Measurements from ENCODE around the gene TMEM54. TPM values are rescaled to one million over a fixed set of nuclear protein-coding genes. Genes with fewer than 3 reads are reported as not detected.

Gene TMEM54
- total and polyA plus RNA-seq, 5 experiments from 2014 or later: not detected

DNA sequence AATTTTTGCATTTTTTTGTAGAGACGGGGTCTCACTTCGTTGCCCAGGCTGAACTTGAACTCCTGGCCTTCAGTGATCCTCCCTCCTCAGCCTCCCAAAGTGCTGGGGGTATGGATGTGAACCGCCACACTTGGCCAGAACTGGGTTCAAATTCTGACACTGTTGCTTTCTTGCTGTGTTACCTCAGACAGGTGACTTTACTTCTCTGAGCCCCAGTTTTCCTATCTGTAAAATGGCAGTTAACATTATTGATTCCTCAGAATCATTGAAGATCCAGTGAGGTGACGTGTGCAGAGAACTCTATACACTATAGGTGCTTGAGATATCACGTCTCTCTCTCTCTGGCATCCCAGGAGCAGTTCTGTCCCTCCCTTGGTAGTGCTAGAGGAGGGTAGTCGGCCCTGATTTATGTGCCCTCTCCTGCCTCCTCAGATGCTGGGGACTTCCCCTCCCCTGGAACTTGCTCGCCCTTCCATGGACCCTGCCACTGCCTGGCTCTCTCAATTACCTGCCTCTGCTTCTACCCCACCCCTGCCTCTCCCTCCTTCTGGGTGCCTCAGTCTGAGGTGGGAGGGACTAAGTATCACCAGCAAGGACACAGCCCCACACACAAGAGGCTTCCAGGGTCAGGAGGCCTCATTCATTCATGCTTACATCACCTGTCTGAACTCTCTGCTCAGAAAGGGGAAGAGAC is 17.7 kb downstream of the TMEM54 start:
- ATAC-seq: no peak
- H3K9me3 Mint-ChIP-seq: peaks cover 0 to 3% (median 0%) of the 10 kb centered on the region in 9 donors
- H3K4me3 Mint-ChIP-seq: no peak overlapping the region
- peak in 1 of 10 donors; percentile 30 for DNase-seq
- POLR2A ChIA-PET: no interaction called here
- H3K4me1 Mint-ChIP-seq: peaks cover 2 to 17% (median 10%) of the 10 kb centered on the region in 4 donors
- peaks cover 0 to 2% (median 0%) of the 10 kb centered on the region in 3 donors for H3K36me3 Mint-ChIP-seq
- peaks cover 26 to 67% (median 45%) of the 10 kb centered on the region in 5 donors for H3K27me3 Mint-ChIP-seq
- H3K27ac Mint-ChIP-seq: no peak overlapping the region

DNA sequence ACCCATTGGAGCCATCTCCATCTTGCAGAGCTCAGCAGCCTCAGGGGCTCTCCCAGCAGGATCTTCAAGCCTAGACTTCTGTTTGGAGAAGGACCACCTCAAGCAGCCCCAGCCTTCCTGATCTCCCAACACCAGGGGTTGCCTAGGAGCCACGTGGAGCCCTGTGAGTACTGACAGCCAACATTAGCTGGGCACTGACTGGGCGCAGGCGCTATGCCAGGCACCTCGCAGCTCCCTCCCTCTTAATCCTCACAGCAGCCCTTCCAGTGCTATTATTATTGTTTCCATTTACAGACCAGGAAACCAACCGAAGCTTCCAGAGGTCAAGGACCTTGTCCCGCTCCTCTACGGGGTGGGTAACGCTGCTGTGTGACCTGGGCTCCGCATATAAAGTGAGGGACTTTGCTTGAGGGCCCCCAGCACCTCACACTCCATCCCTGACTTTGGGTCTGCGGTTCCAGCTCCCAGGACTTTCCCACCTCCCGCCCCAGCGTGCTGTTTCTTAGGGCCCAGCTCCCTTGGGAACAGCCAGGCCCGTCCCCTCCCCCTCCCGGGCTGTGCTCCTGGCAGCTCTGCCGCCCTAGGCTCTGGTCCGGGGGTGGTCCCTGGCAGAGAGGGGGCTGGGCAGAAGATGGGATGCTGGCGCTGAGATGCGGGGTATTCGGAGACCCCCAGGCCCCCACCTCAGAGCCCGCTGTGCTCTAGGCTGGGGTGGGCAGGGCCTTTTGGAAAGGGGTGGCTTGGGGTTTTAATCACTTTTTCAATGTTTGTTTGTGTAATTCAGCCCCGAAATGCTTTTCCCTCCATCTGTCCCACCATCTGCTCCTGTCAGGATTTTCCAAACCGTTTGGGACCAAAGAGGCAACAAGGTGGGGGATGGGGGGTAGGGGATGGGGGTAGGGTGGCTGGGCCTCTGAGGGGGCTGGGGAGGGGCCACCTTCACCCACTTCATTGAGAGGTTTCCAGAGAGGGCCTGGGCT is 19.0 kb downstream of the TMEM54 start:
- Mint-ChIP-seq H3K36me3 (peaks cover 0 to 2% (median 0%) of the 10 kb centered on the region in 3 donors), H3K27me3 (peaks cover 18 to 64% (median 38%) of the 10 kb centered on the region in 5 donors), H3K4me3 (no peak overlapping the region), H3K27ac (no peak overlapping the region), H3K4me1 (peaks cover 2 to 15% (median 8%) of the 10 kb centered on the region in 4 donors), H3K9me3 (peaks cover 0 to 2% (median 0%) of the 10 kb centered on the region in 9 donors)
- ATAC-seq (no peak), DNase-seq (no peak)
- POLR2A ChIA-PET: no interaction called here

DNA sequence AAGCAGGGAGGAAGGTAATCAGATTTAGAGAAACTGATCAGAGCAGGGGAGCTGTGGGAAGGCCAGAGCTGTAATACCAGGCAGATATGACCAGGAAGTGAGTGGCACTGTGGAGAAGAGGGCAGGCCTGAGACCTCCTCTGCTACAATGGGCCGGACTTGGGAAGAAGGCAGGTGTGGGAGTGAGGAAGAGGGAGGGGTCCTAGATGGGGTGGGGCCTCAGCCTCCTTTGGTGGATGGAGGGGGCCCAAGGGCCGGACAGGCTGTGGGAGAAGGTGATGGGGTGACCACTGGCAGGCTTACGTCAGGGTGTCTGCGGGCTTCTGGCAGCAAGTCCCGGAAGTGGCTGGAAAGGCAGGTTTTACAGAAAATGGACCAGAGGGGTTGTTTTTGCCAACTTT is 19.9 kb downstream of the TMEM54 start:
- POLR2A ChIA-PET: no interaction called here
- Mint-ChIP-seq H3K27me3 (peaks cover 16 to 66% (median 34%) of the 10 kb centered on the region in 5 donors), H3K4me1 (peaks cover 3 to 8% (median 7%) of the 10 kb centered on the region in 4 donors), H3K36me3 (no peaks in the 10 kb centered on the region), H3K9me3 (no peaks in the 10 kb centered on the region), H3K4me3 (no peak overlapping the region), H3K27ac (peak overlapping the region in 1 of 10 donors; percentile 41)
- peak in 1 of 10 donors; percentile 38 for DNase-seq
- no peak for ATAC-seq

DNA sequence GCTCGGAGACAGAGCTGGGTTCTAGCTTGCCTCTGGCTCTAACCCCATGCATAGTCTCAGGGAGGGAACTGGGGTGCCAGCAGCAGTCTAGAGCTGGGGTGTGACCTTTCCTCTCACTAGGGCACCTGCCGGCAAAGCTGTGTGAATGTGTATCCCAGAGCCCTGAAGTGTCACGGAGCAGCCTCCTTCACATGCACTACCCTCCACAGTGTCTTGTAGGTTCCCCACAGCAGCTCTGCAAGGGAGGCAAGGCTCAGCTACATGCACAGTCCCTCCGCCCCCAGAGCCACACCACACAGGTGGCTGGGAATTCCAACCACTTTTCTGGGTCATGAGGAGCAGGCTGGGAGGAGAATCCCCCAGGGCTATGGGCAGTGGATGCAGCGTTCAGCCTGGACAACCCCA is 22.6 kb downstream of the TMEM54 start:
- H3K4me1 Mint-ChIP-seq: peaks cover 0 to 2% (median under 1%) of the 10 kb centered on the region in 4 donors
- POLR2A ChIA-PET: no interaction called here
- H3K27ac Mint-ChIP-seq: no peak overlapping the region
- DNase-seq (no peak), ATAC-seq (no peak)
- H3K9me3 Mint-ChIP-seq: no peaks in the 10 kb centered on the region
- no peak overlapping the region for H3K4me3 Mint-ChIP-seq
- H3K27me3 Mint-ChIP-seq: peaks cover 11 to 66% (median 38%) of the 10 kb centered on the region in 5 donors
- peaks cover 0 to 2% (median 0%) of the 10 kb centered on the region in 3 donors for H3K36me3 Mint-ChIP-seq

DNA sequence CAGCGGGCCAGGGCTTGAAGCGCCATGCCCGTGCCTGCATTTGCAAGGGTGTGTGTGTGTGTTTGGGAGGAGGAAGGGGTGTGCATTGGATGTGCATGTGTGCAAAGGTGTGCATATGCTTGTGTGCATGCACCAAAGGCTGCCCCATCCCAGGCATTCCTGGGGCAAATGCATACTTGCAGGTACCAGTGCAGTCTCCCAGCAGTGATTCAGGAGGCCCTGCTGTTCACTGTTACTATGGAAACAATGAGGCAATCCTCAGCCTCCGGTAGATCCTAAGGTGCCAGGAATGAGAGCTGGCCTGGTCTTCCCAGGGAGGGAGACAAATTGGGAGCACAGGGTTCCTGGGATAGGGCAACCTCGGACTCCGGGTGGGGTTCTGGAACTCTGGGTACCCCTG is 23.0 kb downstream of the TMEM54 start:
- Mint-ChIP-seq H3K27me3 (peaks cover 11 to 65% (median 36%) of the 10 kb centered on the region in 5 donors), H3K9me3 (no peaks in the 10 kb centered on the region), H3K4me3 (no peak overlapping the region), H3K36me3 (peaks cover 0 to 2% (median 0%) of the 10 kb centered on the region in 3 donors), H3K27ac (no peak overlapping the region), H3K4me1 (peaks cover 0 to 2% (median under 1%) of the 10 kb centered on the region in 4 donors)
- DNase-seq (no peak), ATAC-seq (no peak)
- POLR2A ChIA-PET: no interaction called here

DNA sequence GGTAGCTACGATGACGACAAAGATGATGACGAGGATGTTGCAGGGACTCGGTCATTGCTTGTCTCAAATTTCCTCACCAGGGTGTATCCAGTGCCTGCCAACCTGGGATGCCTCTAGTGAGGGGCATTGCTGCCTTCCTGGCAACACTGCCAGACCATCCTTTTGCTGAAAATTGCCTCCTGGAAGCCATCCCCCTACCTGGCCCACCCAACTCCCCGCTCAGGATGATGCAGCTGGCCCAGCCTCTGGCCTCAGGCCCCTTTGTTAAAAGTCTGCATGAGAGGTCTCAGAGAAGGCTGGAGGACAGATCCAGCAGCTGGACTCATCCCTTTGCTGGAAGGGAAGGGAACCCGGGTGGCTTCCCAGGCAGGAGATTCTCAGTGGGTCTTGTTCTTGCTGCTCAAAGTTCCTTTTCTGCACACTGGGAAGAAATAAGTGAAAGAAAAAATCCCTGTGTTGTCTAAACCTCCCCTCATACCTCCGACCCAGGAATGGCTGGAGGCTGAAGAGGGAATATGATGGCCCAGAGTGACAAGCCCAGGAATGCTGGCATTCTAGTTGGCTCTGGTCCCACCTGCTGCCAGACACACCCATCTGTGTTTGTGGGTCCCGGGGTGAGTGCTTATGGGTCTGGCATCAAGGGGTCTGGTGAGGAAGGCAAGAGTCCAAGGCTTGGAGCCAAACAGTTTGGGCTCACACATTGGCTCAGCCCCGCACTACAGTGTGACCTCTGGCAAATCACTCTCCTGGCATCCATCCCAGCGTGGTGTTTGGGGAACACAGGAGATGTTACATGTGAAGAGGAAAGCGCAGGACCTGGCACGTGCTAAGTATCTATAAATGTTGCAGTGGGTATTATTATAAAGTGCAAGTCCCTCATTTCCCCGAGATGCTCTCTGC is 23.7 kb downstream of the TMEM54 start:
- Mint-ChIP-seq H3K9me3 (no peaks in the 10 kb centered on the region), H3K4me1 (peaks cover 2 to 5% (median 5%) of the 10 kb centered on the region in 4 donors), H3K4me3 (no peak overlapping the region), H3K27me3 (peaks cover 14 to 69% (median 40%) of the 10 kb centered on the region in 5 donors), H3K36me3 (peaks cover 0 to 2% (median 0%) of the 10 kb centered on the region in 3 donors), H3K27ac (no peak overlapping the region)
- DNase-seq: no peak
- no peak for ATAC-seq
- POLR2A ChIA-PET: no interaction called here

DNA sequence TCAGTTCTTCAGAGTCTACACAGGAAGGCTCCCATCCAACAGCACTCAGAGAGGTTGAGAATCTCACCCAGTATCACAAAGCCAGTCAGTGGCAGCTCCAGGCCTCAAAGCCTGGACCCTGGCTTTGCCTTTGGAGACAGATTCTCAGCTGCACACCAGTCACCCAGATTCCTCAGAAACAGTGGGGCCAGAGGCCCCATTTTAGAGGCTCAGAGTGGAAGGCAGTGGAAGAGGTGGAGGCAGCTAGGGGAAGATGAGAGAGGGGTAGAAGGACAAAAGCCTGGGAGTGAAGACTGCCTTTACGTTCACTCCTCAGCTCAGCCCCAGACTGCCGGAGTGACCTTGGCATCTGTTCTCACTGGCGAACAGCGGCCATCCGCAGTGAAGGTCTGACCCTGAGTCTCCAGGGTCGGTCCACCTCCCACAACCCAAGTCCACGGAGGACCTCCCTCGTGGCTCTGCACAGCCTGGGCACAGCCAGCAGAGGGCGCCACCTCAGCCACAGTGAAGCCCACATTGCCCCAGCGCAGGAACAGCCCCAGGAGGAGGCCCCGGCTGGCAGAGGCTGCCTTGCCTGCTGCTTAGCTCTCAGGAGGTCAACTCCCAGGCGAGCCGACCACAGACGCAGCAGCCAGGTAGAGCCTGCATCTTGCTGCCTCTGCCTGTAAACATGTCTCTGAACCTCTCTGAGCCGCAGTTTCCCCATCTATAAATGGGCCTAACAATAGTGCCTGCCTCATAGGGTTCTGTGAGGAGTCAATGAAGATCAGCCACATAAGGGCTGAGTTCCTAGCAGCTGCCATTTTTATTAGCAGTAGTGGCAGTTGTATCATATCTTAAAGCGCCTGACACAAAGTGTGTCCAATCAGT is 24.6 kb downstream of the TMEM54 start:
- DNase-seq: peak in 9 of 10 donors; percentile 20 to 61 (median 49)
- Mint-ChIP-seq H3K27ac (no peak overlapping the region), H3K4me3 (no peak overlapping the region), H3K36me3 (peaks cover 0 to 2% (median 0%) of the 10 kb centered on the region in 3 donors), H3K9me3 (no peaks in the 10 kb centered on the region), H3K4me1 (peaks cover 3 to 9% (median 8%) of the 10 kb centered on the region in 4 donors), H3K27me3 (peaks cover 18 to 75% (median 46%) of the 10 kb centered on the region in 5 donors)
- peak; percentile 80 to 85 for ATAC-seq
- POLR2A ChIA-PET: no interaction called here

DNA sequence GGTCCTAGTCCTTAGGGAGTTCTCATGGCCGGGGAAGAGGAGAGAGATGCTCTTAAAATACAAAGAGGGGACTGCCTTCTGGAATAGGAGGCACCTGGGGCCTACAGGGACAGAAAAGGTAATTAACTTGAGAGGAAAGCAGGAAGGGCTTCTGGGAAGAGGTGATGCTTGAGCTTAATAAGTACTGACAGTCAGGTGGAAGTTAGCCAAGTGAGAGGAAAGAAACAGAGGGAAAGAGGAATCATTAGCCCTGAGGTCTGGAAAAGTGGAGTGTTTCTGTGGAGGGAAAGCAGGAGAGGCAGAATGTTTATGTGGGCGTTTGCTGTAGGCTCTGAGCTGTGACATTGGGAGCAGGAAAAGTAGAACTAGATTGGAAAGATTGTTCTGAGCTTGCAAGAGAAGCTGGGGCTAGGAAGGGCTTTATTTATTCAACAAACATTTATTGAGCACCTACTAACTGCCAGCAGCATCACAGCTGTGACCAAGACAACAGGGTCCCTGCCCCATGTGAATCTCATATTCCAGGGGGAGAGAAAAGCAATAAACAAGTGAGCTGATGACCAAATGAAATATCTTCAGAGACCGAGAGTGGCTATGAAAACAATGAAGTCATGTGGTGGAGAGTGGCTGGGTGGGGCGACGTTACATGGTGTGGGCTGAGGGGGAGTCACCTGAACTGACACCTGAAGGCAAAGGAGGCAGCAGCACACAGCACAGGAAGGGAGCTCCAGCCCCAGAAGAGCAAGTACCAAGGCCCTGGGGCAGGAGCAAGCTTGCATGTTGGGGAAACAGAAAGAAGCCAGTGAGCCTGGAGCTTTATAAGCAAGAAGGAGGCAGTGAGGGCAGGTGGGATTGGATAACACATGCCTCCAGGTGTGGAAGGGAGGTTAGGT is 26.1 kb downstream of the TMEM54 start:
- POLR2A ChIA-PET: no interaction called here
- H3K9me3 Mint-ChIP-seq: no peaks in the 10 kb centered on the region
- DNase-seq (no peak), ATAC-seq (no peak)
- H3K4me1 Mint-ChIP-seq: peaks cover 6 to 18% (median 17%) of the 10 kb centered on the region in 4 donors
- peak overlapping the region in 1 of 10 donors; percentile 5 for H3K27ac Mint-ChIP-seq
- H3K36me3 Mint-ChIP-seq: peaks cover 0 to 2% (median 0%) of the 10 kb centered on the region in 3 donors
- H3K27me3 Mint-ChIP-seq: peaks cover 24 to 74% (median 45%) of the 10 kb centered on the region in 5 donors
- no peak overlapping the region for H3K4me3 Mint-ChIP-seq

DNA sequence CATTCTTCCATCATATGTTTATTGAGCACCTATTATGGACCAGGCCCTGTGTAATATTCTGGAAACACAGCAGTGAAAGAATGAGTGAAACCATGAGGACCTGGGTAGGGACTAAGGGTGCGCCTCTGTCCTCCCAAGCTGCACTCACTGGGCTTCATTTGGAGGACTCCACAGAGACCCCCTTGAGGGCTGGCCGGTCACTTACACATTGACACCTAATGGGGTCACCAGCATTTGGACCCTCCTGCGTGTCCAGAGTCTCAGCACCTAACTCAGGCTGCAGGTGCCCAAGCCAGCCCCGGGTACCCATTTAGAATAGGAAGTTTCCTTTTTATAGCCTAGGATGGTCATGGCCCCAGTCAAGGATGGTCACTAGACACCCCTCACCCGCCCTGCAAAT is 27.7 kb downstream of the TMEM54 start:
- DNase-seq (peak in 1 of 10 donors; percentile 10), ATAC-seq (no peak)
- Mint-ChIP-seq H3K4me3 (no peak overlapping the region), H3K36me3 (peaks cover 0 to 13% (median 0%) of the 10 kb centered on the region in 3 donors), H3K27me3 (peaks cover 33 to 90% (median 62%) of the 10 kb centered on the region in 5 donors), H3K9me3 (no peaks in the 10 kb centered on the region), H3K27ac (no peak overlapping the region), H3K4me1 (peaks cover 14 to 28% (median 23%) of the 10 kb centered on the region in 4 donors)
- POLR2A ChIA-PET: no interaction called here

DNA sequence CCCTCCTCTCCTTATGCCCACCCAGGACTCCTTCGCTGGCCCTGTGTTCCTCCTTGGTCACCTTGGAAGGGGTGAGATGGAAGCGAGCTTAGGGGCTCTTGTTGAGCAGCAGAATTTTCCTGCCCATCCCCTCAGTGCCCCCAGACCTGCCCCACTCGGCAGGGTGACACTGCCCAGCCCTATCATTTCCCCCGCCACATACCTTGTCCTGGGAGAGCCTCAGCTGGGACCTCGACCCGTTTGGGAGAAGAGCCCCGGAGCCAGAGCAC is 29.1 kb downstream of the TMEM54 start:
- Mint-ChIP-seq H3K4me3 (peak overlapping the region in 1 of 10 donors; percentile 68), H3K27ac (no peak overlapping the region), H3K36me3 (peaks cover 0 to 21% (median 0%) of the 10 kb centered on the region in 3 donors), H3K4me1 (peaks cover 14 to 28% (median 23%) of the 10 kb centered on the region in 4 donors), H3K27me3 (peaks cover 30 to 84% (median 59%) of the 10 kb centered on the region in 5 donors), H3K9me3 (no peaks in the 10 kb centered on the region)
- POLR2A ChIA-PET: no interaction called here
- no peak for DNase-seq
- ATAC-seq: no peak

Data from naive thymus-derived CD8-positive, alpha-beta T cell (primary cell).